BLaER1 treated with 17β-estradiol and CSF1 and Interleukin-3, amounts not matched to agents 10 nM and 100 nM (cell line): ENCODE data around the gene SRGAP1.

ENCODE experiments used
- H3K27ac ChIP-seq, 11 experiments: shearing (Covaris generic); formaldehyde crosslinking; 2 replicates each; pipeline ENCODE4 v1.8.1; 2022
- H3K27me3 ChIP-seq, 11 experiments: shearing (Covaris generic); formaldehyde crosslinking; 2 replicates each; pipeline ENCODE4 v1.8.1; 2022
- H3K36me3 ChIP-seq, 11 experiments: shearing (Covaris generic); formaldehyde crosslinking; 2 replicates each; pipeline ENCODE4 v1.8.1; 2022
- H3K4me1 ChIP-seq, 10 experiments: shearing (Covaris generic); formaldehyde crosslinking; 2 replicates each; pipeline ENCODE4 v1.8.1; 2022
- H3K4me2 ChIP-seq, 11 experiments: shearing (Covaris generic); formaldehyde crosslinking; 2 replicates each; pipeline ENCODE4 v1.8.1; 2022
- H3K4me3 ChIP-seq, 10 experiments: shearing (Covaris generic); formaldehyde crosslinking; 2 replicates each; pipeline ENCODE4 v1.8.1; 2022
- H3K9ac ChIP-seq, 11 experiments: shearing (Covaris generic); formaldehyde crosslinking; 2 replicates each; pipeline ENCODE4 v1.8.1; 2022
- H3K9me3 ChIP-seq, 11 experiments: shearing (Covaris generic); formaldehyde crosslinking; replicated peaks in 1 of 11; 2 replicates each; pipeline ENCODE4 v1.8.1; 2022
- H4K20me1 ChIP-seq, 11 experiments: shearing (Covaris generic); formaldehyde crosslinking; 2 replicates each; pipeline ENCODE4 v1.8.1; 2022
- Cebpa-rat ChIP-seq, 11 experiments: shearing (Covaris generic); IDR thresholded peaks; 2 replicates each; pipeline ENCODE4 v1.8.1; 2022

Gene SRGAP1

DNA sequence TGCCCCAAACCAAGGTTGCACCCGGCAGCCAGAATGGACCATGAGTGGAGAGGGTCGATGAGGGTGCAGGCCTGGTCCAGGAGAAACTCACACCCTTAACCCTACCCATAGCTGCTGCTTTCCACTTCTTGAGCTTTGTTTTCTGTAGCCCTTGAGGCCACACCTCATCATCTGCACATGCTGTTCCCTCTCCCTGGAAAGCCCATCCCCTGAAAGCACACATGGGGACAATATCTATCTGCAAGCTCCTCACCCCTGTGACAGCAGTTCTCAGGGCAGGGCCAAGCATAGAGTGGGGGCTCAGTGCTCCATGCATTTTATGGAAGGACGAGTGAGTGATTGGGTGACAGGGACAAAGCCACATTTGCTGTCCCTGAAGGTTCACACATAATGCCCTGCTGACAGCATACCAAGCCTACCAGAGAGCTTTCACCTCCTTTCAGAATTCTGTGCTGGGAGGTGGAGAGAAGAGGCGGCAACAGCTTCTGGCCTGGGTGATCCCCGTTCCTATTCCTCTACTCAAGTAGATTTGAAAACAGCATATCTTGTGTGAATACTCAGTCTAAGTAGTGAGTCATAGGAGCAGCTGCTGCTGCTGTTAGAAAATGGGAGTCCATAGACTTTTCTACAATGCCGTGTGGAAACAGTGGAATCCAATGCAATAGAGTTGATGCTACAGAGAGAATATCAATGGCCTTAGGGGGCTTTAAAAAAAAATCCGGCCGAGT lies 44.6 kb downstream of the SRGAP1 start:
- no peak for TF ChIP-seq Cebpa-rat (IDR thresholded peaks at IDR 0.05)
- no peak overlapping the region for H3K4me2 ChIP-seq
- H3K4me1 ChIP-seq, result peaks cover 0 to 17% (median 7%) of the 10 kb centered on the region in 10 experiments; a peak in 8 of 20 replicates
- no peaks in the 10 kb centered on the region for H3K27me3 ChIP-seq
- no peak overlapping the region for H3K27ac ChIP-seq
- no peaks in the 10 kb centered on the region for H3K36me3 ChIP-seq
- no peaks in the 10 kb centered on the region for H4K20me1 ChIP-seq
- H3K4me3 ChIP-seq, result no peak overlapping the region
- H3K9me3 ChIP-seq, result peaks cover 0 to 12% (median 3%) of the 10 kb centered on the region in 11 experiments; a peak in 5 of 22 replicates
- H3K9ac ChIP-seq, result no peak overlapping the region

- H3K36me3 ChIP-seq, result no peaks in the 10 kb centered on the region
- H3K27me3 ChIP-seq, result no peaks in the 10 kb centered on the region
- H3K9ac ChIP-seq, result no peak overlapping the region
- H3K4me2 ChIP-seq, result no peak overlapping the region
- peaks cover 0 to 17% (median 7%) of the 10 kb centered on the region in 10 experiments; a peak in 8 of 20 replicates for H3K4me1 ChIP-seq
- no peak overlapping the region for H3K27ac ChIP-seq
- TF ChIP-seq Cebpa-rat (IDR thresholded peaks at IDR 0.05), result no peak
- no peak overlapping the region for H3K4me3 ChIP-seq
- peaks cover 0 to 6% (median 0%) of the 10 kb centered on the region in 11 experiments; a peak in 4 of 22 replicates for H3K9me3 ChIP-seq
- H4K20me1 ChIP-seq, result no peaks in the 10 kb centered on the region
Observed at GRCh38 chr12:63889721-63890509, 45.4 kb downstream of the SRGAP1 start.

DNA sequence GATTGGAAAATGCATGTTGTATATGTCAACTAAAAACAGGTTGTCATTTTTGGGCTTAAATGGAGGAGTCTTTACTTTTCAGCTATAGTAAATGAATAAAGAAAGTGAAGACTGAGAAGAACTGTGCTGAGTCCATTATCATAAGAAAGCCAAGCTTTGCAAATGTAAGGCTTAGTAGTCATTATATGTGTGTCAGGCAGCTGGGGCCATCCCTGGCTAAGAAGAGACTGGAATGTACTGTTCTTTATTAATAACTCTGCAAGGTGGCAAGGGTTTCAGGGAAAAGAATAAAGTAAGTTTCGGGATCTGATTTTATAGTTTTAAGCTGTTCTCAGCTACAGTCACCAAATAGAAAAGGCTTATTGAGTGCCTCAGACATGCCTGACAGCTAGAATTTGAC lies 48.7 kb downstream of the SRGAP1 start:
- no peak for TF ChIP-seq Cebpa-rat (IDR thresholded peaks at IDR 0.05)
- H3K27me3 ChIP-seq, result no peaks in the 10 kb centered on the region
- H3K4me1 ChIP-seq, result peaks cover 6 to 9% (median 7%) of the 10 kb centered on the region in 10 experiments
- no peaks in the 10 kb centered on the region for H3K36me3 ChIP-seq
- no peak overlapping the region for H3K4me3 ChIP-seq
- H3K9ac ChIP-seq, result no peak overlapping the region
- no peaks in the 10 kb centered on the region for H4K20me1 ChIP-seq
- no peak overlapping the region for H3K4me2 ChIP-seq
- H3K27ac ChIP-seq, result no peak overlapping the region
- H3K9me3 ChIP-seq, result no peaks in the 10 kb centered on the region

DNA sequence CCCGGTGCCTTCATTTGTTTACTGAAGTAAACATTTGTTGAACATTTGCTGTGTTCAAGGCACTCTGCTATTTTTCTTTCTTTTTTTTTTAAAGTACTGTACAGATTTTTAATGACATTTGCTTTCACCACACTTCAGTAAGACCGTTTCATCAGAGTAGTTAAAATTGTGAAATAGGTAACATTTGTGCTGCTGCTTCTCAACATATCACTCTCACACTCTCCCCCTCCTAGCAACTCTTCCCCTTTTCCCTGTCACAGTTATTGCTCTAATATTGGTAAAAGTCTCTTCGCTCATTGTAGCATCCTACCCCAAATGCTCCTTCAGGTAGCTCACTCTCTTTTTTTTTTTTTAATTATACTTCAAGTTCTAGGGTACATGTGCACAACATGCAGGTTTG lies 49.6 kb downstream of the SRGAP1 start:
- no peaks in the 10 kb centered on the region for H3K36me3 ChIP-seq
- no peaks in the 10 kb centered on the region for H3K9me3 ChIP-seq
- no peak overlapping the region for H3K4me2 ChIP-seq
- H3K9ac ChIP-seq, result no peak overlapping the region
- H4K20me1 ChIP-seq, result no peaks in the 10 kb centered on the region
- peaks cover 6 to 14% (median 10%) of the 10 kb centered on the region in 10 experiments for H3K4me1 ChIP-seq
- H3K27ac ChIP-seq, result no peak overlapping the region
- no peak for TF ChIP-seq Cebpa-rat (IDR thresholded peaks at IDR 0.05)
- no peak overlapping the region for H3K4me3 ChIP-seq
- no peaks in the 10 kb centered on the region for H3K27me3 ChIP-seq

GRCh38 chr12:63895841-63896240 lies 51.3 kb downstream of the SRGAP1 start:
- H4K20me1 ChIP-seq, result no peaks in the 10 kb centered on the region
- H3K36me3 ChIP-seq, result no peaks in the 10 kb centered on the region
- H3K9ac ChIP-seq, result no peak overlapping the region
- H3K27ac ChIP-seq, result no peak overlapping the region
- no peak overlapping the region for H3K4me3 ChIP-seq
- H3K4me1 ChIP-seq, result peaks cover 6 to 14% (median 10%) of the 10 kb centered on the region in 10 experiments
- H3K27me3 ChIP-seq, result no peaks in the 10 kb centered on the region
- H3K4me2 ChIP-seq, result no peak overlapping the region
- H3K9me3 ChIP-seq, result no peaks in the 10 kb centered on the region
- no peak for TF ChIP-seq Cebpa-rat (IDR thresholded peaks at IDR 0.05)

DNA sequence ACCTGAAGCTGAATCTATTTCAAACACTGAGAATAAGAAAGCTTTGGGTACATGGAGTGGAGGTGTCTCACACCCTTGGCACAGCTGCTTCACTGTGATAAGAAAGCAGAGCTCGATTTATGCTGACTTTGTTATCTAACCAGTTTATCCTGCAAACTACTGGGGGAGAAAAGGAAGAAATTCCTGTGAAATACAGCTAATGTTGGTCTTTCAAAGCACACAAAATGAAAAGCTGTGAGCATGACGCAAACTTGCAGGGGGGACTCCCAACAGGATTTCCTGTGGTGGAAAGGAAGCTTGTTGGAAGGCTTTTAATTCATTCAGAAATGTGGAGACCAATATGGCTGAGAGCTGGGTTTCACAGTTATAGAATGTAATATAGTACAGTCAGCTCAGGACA lies 53.4 kb downstream of the SRGAP1 start:
- H3K9me3 ChIP-seq, result no peaks in the 10 kb centered on the region
- H3K4me1 ChIP-seq, result peaks cover 6 to 14% (median 10%) of the 10 kb centered on the region in 10 experiments
- no peak overlapping the region for H3K9ac ChIP-seq
- H3K27ac ChIP-seq, result peak overlapping the region in 1 of 11 experiments; percentile 24; a peak in 2 of 22 replicates
- H3K4me3 ChIP-seq, result no peak overlapping the region
- H3K36me3 ChIP-seq, result no peaks in the 10 kb centered on the region
- peak overlapping the region; percentile 35 to 70 (median 58) for H3K4me2 ChIP-seq
- no peak for TF ChIP-seq Cebpa-rat (IDR thresholded peaks at IDR 0.05)
- no peaks in the 10 kb centered on the region for H4K20me1 ChIP-seq
- no peaks in the 10 kb centered on the region for H3K27me3 ChIP-seq

DNA sequence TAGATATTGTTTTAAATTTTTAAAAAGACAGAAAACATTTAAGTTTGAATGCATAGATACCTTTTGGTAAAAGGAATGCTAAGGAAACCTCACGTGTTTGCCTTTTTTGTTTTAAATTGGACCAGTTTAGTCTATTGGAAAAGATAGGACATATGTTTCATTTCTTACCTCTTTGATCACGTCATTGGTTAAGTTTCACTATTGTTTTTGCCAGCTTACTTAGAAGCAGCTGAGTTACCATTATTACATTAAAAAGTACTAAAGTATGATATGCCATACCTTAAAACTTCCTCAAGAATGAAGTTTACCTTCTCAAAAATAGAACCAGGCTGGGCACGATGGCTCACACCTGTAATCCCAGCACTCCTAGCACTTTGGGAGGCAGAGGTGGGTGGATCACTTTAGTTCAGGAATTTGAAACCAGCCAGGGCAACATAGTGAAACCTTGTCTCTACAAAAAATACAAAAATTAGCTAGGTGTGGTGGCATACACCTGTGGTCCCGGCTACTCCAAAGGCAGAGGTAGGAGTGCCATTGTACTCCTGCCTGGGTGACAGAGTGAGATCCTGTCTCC lies 54.4 kb downstream of the SRGAP1 start:
- peaks cover 6 to 14% (median 10%) of the 10 kb centered on the region in 10 experiments for H3K4me1 ChIP-seq

DNA sequence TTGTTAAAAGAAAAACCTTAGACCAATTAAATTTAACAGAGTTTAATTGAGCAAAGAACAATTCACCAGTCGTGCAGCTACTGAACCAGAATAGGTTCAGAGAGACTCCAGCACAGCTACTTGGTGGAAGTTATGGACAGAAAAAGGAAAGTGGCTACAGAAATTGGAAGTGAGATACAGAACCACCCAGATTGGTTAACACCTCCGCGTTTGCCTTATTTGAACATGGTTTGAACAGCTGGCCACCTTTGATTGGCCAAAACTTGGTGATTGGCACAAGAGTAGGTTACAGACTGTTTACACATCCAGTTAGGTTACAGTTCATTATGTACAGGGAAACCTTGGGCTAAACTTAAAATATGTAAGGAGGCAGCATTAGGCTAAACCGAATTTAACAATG lies 54.9 kb downstream of the SRGAP1 start:
- Histone ChIP-seq H3K9me3 (no peaks in the 10 kb centered on the region), H3K36me3 (no peaks in the 10 kb centered on the region), H3K4me1 (peaks cover 6 to 14% (median 10%) of the 10 kb centered on the region in 10 experiments), H3K4me2 (no peak overlapping the region), H3K4me3 (no peak overlapping the region), H3K27ac (no peak overlapping the region), H3K27me3 (no peaks in the 10 kb centered on the region), H4K20me1 (no peaks in the 10 kb centered on the region), H3K9ac (no peak overlapping the region)
- no peak for TF ChIP-seq Cebpa-rat (IDR thresholded peaks at IDR 0.05)

More for the DNA sequence above, 54.4 kb downstream of the SRGAP1 start:
- H3K9ac ChIP-seq, result no peak overlapping the region
- no peak for TF ChIP-seq Cebpa-rat (IDR thresholded peaks at IDR 0.05)
- H3K4me2 ChIP-seq, result no peak overlapping the region
- no peaks in the 10 kb centered on the region for H3K36me3 ChIP-seq
- H3K27me3 ChIP-seq, result no peaks in the 10 kb centered on the region
- H3K4me3 ChIP-seq, result no peak overlapping the region
- no peaks in the 10 kb centered on the region for H3K9me3 ChIP-seq
- no peak overlapping the region for H3K27ac ChIP-seq
- no peaks in the 10 kb centered on the region for H4K20me1 ChIP-seq
